ENCODE measurements around the gene ARRB2.

The ARRB2 gene

DNA sequence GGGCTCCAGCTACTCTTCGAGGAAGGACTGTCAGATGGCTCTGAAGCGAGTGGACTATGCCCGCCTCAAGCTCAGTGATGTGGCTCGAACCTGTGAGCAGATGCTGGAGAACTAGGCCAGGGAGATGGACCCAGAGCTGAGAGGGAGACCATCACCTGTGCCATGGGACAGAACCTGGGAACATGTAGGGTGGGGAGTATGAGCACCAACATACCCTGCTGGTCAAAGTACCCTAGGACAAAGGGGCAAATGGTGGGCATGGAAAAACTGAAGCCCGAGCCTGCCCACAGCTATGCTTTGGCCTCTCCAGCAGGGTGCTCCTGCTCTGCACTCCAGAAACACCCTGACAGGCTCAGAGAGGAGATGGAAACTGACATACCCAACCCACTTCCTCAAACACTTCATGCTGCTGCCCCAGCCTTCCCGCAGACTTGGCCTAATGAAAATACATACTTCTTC, 22.7 kb downstream of the ARRB2 start:
- no peak for DNase-seq

DNA sequence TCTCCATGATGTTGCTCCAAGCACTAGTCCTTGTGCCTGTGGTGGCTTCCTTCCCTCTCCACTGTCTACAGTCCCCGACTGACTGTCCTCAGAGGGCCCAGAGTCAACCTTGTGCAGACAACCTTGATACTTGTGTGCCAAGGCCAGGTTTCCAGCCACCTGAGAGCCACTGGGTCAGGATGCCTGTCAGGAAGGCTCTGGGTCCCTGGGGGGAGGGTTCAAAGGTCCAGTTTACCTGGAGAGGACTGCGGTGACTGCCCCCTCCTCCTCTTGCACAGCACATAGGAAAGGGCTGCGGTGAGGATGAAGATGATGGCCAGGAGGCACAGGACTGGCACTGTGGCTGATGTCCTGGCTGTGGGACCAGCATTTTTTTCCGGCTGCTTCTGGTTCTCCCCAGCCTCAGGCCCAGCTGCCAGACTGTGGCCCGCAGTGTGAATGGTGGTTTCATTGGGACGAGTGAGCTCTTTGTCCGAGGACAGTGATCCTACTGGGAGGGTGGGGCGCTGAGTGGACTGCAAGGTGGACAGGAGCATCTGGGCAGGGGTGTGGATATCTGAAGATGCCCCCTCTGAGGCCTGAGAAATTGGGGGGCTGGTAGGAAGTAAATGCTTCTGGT, 24.5 kb downstream of the ARRB2 start:
- DNase-seq: no peak

DNA sequence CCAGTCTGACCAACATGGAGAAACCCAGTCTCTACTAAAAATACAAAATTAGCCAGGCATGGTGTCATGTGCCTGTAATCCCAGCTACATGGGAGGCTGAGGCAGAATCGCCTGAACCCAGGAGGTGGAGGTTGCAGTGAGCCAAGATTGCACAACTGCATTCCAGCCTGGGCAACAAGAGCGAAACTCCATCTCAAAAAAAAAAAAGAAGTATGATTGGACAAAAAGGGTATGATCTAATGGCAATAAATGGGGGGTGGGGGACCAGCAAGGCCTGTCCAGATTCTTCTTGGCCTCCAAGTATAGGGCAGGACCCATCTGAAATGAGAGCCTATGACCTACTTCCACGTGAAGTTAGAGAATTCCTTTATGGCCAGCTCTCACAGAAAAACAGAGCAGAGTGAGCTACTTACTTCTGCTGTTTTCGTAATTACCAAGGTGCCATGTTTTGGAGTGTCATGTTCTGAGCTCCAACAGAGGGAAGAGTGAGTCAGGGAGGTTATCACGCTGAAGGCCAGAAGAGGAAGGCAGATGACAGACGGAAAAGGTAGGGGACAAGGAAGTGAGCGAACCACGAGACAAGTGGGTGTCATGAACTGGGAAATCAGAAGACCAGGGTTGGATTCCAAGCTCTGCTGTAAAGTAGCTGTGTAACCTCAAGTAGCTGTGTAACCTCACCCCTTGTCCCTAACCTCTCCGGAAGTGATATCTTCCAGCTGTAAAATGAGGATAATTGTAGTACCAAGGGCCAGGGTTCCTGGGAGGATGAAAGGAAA, 25.6 kb downstream of the ARRB2 start:
- DNase-seq: no peak

DNA sequence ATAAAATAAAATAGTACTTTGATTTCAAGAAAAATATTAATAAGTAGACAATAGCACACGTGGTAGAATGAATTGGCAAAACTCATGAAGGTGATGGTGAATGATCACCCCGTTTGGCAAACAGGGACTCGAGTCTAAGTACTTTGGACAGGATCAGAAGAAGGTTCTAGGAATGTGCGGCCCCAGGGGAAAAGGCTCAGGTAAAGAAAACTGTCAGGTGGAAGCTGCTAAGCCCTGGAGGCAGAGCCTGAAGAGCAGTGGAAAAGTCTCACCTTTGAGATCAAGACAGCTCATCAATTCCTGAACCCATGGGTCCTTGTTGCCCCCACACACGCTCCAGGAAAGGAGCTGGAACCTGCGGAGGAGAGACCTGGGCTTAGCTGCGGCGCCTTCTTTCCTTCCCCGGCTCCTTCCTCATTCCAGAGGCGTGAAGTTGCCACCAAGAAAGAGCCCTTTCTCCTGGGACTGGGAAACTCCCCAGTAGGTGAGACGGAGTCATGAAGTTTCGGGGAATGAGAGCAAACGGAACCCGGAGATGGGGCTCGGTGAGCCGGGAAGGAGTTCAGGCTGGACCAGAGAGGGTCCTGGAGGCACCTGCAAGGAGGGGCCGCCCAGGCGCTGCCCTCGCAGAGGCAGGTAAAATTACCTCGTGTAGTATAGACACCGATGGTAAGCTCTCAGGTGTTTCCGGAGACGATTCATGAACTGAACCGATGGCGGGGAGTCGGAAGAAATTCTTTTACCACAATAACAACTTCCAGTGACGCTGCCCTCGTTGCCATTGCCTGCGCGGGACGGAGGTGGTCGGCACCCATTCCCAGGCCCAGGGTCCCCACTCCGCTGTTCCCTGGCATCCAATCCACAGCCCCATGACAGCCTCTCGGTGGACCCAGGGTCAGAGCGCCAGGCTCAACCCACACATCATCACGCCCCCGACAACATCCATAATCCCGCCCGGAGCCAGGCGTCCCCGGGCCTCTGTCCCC, 28.0 kb downstream of the ARRB2 start:
- no peak for DNase-seq

DNA sequence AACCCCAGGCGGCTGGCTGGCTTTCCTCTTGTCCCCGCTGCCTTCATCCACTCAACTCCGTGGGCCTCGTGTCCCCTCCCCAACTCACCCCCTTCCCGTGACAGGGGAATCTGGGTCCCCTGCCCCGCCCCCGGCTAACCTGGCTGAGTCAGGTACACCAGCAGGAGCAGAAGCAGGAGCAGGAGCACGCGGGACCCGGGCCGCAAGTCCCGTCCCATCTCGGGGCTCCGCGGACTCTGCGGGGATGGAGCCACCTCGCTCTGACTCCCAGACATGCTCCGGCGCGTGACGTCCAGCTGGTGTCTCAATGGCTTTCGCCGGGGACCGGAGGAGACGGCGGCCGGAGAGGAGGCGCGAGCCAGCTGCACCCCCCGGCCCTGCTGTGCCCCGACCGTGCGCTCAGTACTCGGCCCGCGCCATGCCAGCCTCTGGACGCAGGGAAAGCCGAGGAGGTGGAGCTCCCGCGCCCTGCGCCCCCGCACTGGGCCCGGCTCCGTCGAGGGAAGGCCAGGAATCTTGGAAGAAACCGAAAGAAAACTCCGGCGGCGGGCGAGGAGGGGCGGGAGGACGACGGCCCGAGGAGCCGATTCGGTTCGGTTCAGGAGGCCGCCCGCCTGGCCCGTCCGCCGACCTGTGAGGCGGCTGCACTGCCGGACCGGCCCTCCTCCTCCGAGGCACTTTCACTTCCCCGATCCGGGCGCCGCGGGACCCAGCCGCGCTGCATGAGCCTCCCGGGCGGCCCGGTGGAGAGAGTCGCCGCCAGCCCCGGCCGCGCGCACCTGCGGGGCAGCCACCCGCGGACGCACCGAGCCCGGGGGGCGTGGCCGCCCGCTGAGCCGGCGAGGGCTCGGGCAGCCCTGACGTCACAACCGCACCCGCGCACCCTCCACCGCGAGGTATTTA, 28.9 kb downstream of the ARRB2 start, which contains the start of the genes CXCL16 and ZMYND15:
CXCL16 (minus strand) TSS at position 807 of the 903 bp plus-strand sequence; CDS start at position 218, 589 bp downstream.
ZMYND15 (plus strand) TSS at position 712 of the 903 bp plus-strand sequence. CDS start 716 bp downstream, outside the sequence.
- DNase-seq: peak; percentile 44

DNA sequence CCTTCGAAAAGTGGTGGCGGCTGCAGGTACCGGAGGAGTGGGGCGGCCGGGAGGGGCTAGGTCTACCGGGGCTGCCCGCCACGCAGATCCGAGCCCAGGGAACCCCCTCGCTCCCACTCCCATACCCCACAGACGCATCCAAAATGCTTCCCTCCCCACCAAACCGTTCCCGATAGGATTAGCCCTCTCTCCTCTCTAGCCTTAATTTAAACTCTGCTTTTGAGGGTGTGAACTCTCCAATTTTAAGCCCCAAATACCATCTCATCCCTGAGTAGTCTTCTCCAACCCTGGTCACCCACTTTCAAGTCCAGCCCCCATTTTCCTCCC, 29.6 kb downstream of the ARRB2 start:
- DNase-seq: no peak

DNA sequence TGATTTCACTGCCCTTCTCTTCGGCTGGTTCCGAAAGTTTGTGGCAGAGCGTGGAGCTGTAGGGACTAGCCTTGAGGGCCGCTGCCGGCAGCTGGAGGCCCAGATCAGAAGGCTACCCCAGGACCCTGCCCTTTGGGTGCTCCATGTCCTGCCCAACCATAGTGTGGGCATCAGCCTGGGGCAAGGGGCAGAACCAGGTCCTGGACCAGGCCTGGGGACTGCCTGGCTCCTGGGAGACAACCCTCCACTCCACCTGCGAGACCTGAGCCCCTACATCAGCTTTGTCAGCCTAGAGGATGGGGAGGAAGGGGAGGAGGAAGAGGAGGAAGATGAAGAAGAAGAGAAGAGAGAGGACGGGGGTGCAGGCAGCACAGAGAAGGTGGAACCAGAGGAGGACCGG, 30.2 kb downstream of the ARRB2 start:
- DNase-seq: no peak

DNA sequence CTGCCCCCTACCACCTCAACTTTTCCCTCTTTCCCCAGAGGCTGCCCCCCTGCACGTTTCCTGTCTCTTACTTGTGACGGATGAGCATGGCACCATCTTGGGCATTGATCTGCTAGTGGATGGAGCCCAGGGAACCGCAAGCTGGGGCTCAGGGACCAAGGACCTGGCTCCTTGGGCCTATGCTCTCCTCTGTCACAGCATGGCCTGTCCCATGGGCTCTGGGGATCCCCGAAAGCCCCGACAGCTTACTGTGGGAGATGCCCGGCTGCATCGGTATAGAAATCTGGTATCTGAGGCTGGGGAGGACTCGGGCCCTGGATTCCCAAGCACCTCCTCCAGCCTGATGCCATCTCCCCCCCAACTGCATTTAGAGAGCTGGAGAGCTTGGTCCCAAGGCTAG, 31.1 kb downstream of the ARRB2 start:
- DNase-seq: no peak

DNA sequence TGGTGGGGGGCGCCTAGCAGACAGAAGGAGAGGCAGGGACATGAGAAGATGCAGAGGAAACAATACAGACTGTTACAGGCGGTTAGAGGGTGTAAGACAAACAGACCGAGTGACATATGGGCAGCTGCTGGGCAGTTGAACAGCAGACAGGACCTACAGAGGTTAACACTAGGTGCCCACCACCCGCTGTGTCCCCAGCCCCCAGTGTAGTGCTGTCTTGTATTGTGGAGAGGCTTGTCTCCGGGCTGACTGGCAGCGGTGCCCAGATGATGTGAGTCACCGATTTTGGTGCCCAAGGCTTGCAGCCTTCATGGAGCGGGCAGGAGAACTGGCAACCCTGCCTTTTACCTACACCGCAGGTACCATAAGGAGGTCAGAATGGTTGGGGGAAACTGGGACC, 31.7 kb downstream of the ARRB2 start:
- DNase-seq: no peak

DNA sequence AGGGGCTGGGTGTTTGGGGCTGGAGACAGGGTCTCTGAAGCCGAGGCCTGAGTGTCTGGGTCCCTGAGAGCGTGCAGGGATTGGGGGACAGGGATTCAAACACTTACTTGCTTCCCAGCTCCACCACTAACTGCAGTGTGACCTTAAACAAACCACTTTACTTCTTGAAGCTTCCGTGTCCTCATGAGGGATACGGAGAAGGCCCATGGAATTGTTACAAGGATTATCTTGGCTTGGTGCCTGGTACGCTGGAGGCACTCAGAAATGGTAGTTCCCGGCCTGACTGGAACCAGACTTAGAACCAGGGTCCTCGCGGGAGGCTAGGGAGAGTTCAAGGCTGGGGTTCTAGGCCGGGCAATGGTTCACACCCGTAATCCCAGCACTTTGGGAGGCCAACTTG, 32.2 kb downstream of the ARRB2 start:
- no peak for DNase-seq

DNA sequence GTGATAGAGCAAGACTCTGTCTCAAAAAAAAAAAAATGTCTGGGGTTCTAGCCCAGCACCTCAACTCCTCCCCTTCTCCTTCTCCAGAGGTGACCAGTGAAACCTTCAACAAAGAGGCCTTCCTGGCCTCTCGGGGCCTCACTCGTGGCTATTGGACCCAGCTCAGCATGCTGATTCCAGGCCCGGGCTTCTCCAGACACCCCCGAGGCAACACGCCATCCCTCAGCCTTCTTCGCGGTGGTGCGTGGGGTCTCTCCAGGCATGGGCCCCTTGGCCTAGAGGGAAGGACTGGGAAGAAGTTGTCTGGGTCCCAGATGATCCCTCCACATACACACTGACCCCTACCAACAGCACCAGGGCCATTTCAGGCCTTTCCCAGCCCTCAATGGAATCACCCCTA, 32.8 kb downstream of the ARRB2 start:
- no peak for DNase-seq

DNA sequence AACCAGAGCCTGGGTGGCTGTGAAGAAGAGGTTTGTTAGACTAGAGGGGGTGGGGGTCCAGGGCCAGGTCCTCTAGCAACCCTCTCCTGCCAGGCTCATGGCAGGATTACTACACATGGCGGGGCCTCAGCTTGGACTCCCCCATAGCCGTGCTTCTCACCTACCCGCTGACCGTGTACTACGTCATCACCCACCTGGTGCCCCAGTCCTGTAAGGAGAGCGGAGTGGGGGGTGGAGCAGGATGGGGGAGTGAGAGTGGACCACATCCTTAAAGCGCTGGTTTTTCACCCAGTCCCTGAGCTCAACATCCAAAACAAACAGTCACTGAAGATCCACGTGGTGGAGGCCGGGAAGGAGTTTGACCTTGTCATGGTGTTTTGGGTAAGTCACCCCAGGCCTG, 33.5 kb downstream of the ARRB2 start:
- DNase-seq: no peak

DNA sequence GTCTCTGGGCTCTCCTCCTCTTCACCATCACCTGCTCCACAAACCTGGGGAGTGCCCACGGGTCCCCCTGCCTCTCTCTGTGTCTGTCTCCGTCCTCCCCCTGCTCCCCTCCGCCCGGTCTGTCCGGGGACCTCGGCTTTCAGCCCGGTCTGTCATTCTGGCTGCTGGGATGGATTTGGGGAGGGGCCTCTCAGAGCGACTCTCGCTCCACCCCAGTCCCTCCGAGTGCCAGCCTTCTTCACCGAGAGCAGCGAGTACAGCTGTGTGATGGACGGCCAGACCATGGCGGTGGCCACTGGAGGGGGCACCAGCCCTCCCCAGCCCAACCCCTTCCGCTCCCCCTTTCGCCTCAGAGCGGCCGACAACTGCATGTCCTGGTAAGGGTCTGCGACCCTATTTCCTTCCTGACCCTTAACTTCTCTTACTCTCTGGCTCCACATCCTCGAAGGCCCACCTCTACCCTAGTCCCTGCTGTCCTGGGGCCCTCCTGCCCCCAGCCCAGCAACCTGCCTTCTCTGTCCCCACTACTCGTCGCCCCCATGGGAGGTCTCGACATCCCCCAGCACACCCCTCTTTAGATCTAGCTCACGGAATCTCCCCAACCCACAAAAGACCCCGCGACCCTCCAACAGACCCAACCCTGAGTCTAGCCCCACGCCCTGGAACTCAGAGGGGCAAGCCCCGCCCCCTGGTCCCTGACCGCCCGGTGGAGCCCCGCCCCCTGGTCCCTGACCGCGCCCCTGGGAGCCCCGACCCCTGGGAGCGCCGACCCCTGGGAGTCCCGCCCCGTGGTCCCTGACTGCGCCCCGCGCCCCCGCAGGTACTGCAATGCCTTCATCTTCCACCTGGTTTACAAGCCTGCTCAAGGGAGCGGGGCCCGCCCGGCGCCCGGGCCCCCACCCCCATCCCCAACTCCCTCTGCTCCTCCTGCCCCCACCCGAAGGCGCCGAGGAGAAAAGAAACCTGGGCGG, 34.9 kb downstream of the ARRB2 start:
- DNase-seq: no peak

DNA sequence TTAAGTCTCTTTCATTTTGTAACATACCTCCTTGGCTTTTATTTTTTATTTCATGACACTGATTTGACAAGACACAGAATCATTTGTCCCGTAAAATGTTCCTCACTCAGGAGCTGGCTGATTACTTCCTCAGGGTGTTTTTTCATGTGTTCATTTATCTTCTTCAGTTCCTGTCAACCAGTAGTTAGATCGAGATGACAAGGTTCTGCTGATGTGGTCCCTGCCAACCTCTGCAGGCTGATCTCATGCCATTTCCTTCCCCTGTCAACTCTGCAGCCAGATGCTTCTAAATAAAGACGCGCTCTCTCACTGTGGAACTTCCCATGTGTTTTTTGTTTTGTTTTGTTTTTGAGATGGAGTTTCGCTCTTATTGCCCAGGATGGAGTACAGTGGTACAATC, 37.4 kb downstream of the ARRB2 start:
- DNase-seq: no peak

DNA sequence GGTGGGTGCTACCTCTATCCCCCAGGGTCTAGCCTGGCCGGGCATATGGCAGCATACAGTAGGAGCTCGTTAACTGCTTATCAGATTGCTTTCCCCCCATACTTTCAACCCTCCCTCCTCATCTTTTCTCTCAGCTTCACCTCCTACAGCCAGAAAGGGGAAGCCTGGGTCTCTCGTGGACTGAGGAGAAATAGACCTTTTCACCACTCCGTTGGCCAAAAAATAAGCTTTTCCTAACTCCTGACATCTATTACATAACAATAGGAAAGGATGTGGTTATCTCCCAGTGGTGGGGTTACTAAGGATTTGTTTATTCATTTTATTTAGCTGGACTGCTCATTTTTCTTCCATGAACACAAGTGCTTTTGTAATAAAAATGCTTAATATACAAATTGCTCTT, 38.3 kb downstream of the ARRB2 start:
- DNase-seq: no peak

DNA sequence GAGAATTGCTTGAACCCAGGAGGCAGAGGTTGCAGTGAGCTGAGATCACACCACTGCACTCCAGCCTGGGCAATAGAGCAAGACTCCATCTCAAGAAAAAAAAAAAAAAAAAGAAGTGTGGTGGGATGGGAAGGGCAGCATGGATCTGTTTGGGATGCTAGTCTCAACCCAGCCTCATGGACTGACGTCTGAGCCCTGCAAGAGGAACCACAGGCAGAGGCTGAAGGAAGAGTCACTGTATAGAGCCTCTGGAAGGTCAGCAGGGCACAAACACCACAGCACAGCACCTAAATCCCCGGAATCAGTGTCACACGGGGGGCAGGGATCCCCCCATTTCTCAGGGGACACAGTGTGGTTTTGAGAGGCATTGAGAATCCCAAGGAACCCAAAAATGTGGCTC, 40.2 kb downstream of the ARRB2 start:
- DNase-seq: no peak

DNA sequence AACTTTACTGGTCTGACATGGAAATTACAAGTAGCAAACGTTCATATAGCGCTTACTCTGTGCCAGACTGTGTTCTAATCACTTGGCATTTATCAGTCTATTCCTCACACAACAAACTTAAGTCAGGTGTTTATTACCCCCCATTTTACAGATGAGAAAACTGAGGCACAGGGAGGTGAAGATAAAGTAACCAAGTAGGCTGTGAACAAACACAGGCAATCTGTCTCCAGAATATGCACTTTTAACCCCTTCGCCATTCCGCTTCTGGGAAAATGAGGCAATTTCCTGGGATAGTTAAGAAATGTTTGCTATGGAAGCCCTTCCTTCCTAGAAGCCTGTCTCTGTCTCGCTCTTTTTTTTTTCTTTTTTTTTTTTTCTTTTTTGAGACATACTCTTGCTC, 41.5 kb downstream of the ARRB2 start:
- no peak for DNase-seq

DNA sequence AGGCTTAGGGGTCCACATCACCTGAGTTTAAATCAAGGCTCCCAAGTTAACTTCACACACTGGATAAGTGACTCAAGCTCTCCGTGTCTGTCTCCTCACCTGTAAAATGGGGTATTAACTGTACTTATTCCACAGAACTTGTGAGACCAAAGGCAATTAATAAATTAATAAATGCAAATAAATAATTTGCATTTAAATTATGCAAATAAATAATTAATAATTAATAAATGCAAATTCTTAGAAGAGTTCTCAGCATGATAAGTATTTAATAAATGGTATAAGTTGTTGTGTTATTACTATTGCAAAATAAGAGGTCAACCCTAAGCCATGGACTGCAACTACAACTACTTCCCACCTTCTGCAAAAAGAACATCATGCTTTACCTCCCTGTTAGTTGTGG, 43.0 kb downstream of the ARRB2 start:
- no peak for DNase-seq

DNA sequence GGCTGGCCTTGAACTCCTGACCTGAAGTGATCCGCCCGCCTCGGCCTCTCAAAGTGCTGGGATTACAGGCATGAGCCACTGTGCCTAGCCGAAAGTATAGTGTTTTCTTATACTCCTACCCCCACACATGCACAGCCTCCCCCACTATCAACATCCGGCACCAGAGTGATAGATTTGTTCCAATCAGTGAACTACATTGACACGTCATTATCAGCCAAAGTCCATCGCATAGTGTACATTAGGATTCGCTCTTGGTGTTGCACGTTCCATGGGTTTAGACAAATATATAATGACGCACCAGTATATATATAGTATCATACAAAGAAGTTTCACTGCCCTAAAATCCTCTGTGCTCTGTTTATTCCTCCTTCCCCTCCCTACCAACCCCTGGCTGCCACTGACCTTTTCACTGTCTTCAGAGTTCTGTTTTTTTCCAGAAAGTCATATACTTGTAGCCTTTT, 49.4 kb downstream of the ARRB2 start:
- DNase-seq: no peak

DNA sequence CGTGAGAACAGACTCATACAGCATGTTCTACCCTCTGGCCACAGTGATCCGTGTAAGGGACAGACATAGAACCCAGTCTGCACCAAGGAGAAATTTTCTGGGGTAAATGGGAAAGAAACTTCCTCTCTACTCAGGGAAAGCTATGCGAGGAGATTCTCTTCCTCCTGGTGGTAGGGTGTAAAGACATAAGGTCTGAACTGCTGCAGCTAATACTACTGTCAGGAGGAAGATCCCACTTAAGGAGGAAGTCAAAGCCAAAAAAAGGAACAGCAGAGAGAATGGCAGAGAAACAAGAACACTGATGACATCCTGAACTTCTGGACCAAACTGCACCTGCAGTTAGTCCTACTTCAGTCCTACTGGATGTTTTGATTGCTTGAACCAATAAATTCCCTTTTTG, 54.2 kb downstream of the ARRB2 start:
- DNase-seq: no peak

DNA sequence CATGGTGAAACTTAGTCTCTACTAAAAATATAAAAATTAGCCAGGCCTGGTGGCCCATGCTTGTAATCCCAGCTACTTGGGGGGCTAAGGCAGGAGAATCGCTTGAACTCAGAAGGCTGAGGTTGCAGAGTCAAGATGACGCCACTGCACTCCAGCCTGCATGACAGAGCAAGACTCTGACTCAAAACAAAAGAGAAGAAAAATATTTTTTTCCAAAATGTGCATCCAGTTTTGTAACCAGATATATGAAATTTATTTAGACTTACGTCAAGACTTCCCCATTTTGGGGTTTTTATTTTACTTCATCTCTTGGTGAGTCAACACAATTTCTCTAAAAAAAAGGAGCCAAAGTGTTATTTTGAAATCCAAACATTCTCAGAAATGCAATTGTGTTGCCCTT, 55.8 kb downstream of the ARRB2 start:
- no peak for DNase-seq
